H9 (cell line): ENCODE data around the gene N4BP3. TPM values are rescaled to one million over a fixed set of nuclear protein-coding genes. Genes with fewer than 3 reads are reported as not detected.

Experiments used
- DNase-seq: peaks from one replicate; pipeline ENCODE4 v3.0.0-alpha.2; 2017
- H2AFZ ChIP-seq: one replicate; pipeline ENCODE4 v1.6.1; 2013; ENCODE audit warnings: mild to moderate bottlenecking, low read length, control low read depth, moderate library complexity
- H2AK5ac ChIP-seq: 2 replicates; pipeline ENCODE4 v1.6.1; 2013; ENCODE audit warnings: low read length, control low read depth, mixed read lengths; ENCODE audit not compliant: insufficient read length
- H2BK120ac ChIP-seq: one replicate; pipeline ENCODE4 v1.6.1; 2013; ENCODE audit warnings: low read depth, mild to moderate bottlenecking, low read length, control low read depth, inconsistent platforms; ENCODE audit not compliant: poor library complexity, severe bottlenecking
- H2BK12ac ChIP-seq: 2 replicates; pipeline ENCODE4 v1.6.1; 2013; ENCODE audit warnings: low read length, control low read depth, mixed read lengths, low read depth; ENCODE audit not compliant: insufficient read length
- H2BK15ac ChIP-seq: 2 replicates; pipeline ENCODE4 v1.6.1; 2013; ENCODE audit warnings: low read depth, low read length, control low read depth
- H2BK20ac ChIP-seq: one replicate; pipeline ENCODE4 v1.6.1; 2013; ENCODE audit warnings: low read depth, mild to moderate bottlenecking, low read length, control low read depth, inconsistent platforms; ENCODE audit not compliant: poor library complexity, severe bottlenecking
- H2BK5ac ChIP-seq: 2 replicates; pipeline ENCODE4 v1.6.1; 2013; ENCODE audit warnings: low read length, control low read depth, mixed read lengths; ENCODE audit not compliant: insufficient read length
- H3K14ac ChIP-seq: 2 replicates; pipeline ENCODE4 v1.6.1; 2013; ENCODE audit warnings: low read length, control low read depth; ENCODE audit not compliant: insufficient read depth
- H3K18ac ChIP-seq: 2 replicates; pipeline ENCODE4 v1.6.1; 2013; ENCODE audit warnings: low read depth, mild to moderate bottlenecking, mixed read lengths, low read length, control low read depth; ENCODE audit not compliant: insufficient read length
- H3K23ac ChIP-seq: 2 replicates; pipeline ENCODE4 v1.6.1; 2013; ENCODE audit warnings: low read length, control low read depth, mixed read lengths, low read depth; ENCODE audit not compliant: insufficient read length
- H3K23me2 ChIP-seq: 2 replicates; pipeline ENCODE4 v1.6.1; 2013; ENCODE audit warnings: low read depth, mild to moderate bottlenecking, mixed read lengths, low read length, control low read depth; ENCODE audit not compliant: insufficient read length, poor library complexity, severe bottlenecking
- H3K27ac ChIP-seq: 2 replicates; pipeline ENCODE4 v1.5.1; 2013; ENCODE audit warnings: low read length, control low read depth, mixed read lengths, low read depth; ENCODE audit not compliant: insufficient read length
- H3K27me3 ChIP-seq: 2 replicates; pipeline ENCODE4 v1.6.1; 2013; ENCODE audit warnings: low read length, control low read depth, inconsistent platforms; ENCODE audit not compliant: insufficient read depth
- H3K4ac ChIP-seq: 2 replicates; pipeline ENCODE4 v1.6.1; 2013; ENCODE audit warnings: low read depth, mild to moderate bottlenecking, control low read depth, inconsistent platforms, low read length, moderate library complexity
- H3K4me1 ChIP-seq: 2 replicates; pipeline ENCODE4 v1.6.1; 2013; ENCODE audit warnings: low read length, control low read depth, inconsistent platforms; ENCODE audit not compliant: insufficient read depth
- H3K4me2 ChIP-seq: 2 replicates; pipeline ENCODE4 v1.6.1; 2013; ENCODE audit warnings: low read length, control low read depth, mixed read lengths; ENCODE audit not compliant: insufficient read length, insufficient read depth
- H3K56ac ChIP-seq: 2 replicates; pipeline ENCODE4 v1.6.1; 2013; ENCODE audit warnings: low read depth, mild to moderate bottlenecking, mixed read lengths, low read length, control low read depth; ENCODE audit not compliant: insufficient read length
- H3K79me1 ChIP-seq: 2 replicates; pipeline ENCODE4 v1.6.1; 2013; ENCODE audit warnings: low read depth, mild to moderate bottlenecking, moderate library complexity, low read length, control low read depth, inconsistent platforms; ENCODE audit not compliant: insufficient read depth, poor library complexity, severe bottlenecking
- H3K79me2 ChIP-seq: 2 replicates; pipeline ENCODE4 v1.6.1; 2013; ENCODE audit warnings: low read length, control low read depth, inconsistent platforms; ENCODE audit not compliant: insufficient read depth
- H3K9ac ChIP-seq: 2 replicates; pipeline ENCODE4 v1.6.1; 2013; ENCODE audit warnings: low read length, control low read depth, mixed read lengths; ENCODE audit not compliant: insufficient read length; ENCODE audit errors: extremely low read depth
- H3K9me3 ChIP-seq: one replicate; pipeline ENCODE4 v1.6.1; 2013; ENCODE audit warnings: low read depth, low read length, inconsistent platforms; ENCODE audit not compliant: control insufficient read depth
- H3T11ph ChIP-seq: one replicate; pipeline ENCODE4 v1.6.1; 2013; ENCODE audit warnings: mild to moderate bottlenecking, low read length, control low read depth, inconsistent platforms
- H4K20me1 ChIP-seq: one replicate; pipeline ENCODE4 v1.6.1; 2013; ENCODE audit not compliant: control insufficient read depth, insufficient read length, insufficient read depth
- H4K5ac ChIP-seq: 2 replicates; pipeline ENCODE4 v1.6.1; 2013; ENCODE audit warnings: low read depth, mild to moderate bottlenecking, mixed read lengths, low read length, control low read depth; ENCODE audit not compliant: insufficient read length
- H4K8ac ChIP-seq: replicated peaks from 2 replicates; pipeline ENCODE4 v1.6.1; 2013; ENCODE audit warnings: low read length, control low read depth, mixed read lengths, low read depth; ENCODE audit not compliant: insufficient read length
- H4K91ac ChIP-seq: 2 replicates; pipeline ENCODE4 v1.6.1; 2013; ENCODE audit warnings: low read depth, mild to moderate bottlenecking, moderate library complexity, mixed read lengths, low read length, control low read depth; ENCODE audit not compliant: insufficient read length
- H3K27ac Mint-ChIP-seq, 3 experiments: 2 replicates in 2 of 3; 3 replicates in 1 of 3; pipeline ENCODE4 v1.8.0; 2020 to 2021; ENCODE audit warnings: mixed read lengths in 3 of 3, mild to moderate bottlenecking in 1 of 3, moderate library complexity in 1 of 3
- H3K27me3 Mint-ChIP-seq: 2 replicates; pipeline ENCODE4 v1.8.0; 2021; ENCODE audit warnings: low read depth, mild to moderate bottlenecking, moderate library complexity, mixed read lengths
- H3K36me3 Mint-ChIP-seq, 3 experiments: 2 replicates in 2 of 3; 3 replicates in 1 of 3; pipeline ENCODE4 v1.8.0; 2020 to 2021; ENCODE audit warnings: low read depth in 3 of 3, mixed read lengths in 3 of 3; ENCODE audit not compliant: insufficient read depth in 1 of 3
- H3K4me1 Mint-ChIP-seq, 2 experiments: 2 replicates each; pipeline ENCODE4 v1.8.0; 2020; ENCODE audit warnings: mixed read lengths in 2 of 2
- H3K4me3 Mint-ChIP-seq, 2 experiments: 2 replicates in 1 of 2; 3 replicates in 1 of 2; pipeline ENCODE4 v1.8.0; 2020 to 2021; ENCODE audit warnings: mild to moderate bottlenecking in 2 of 2, mixed read lengths in 2 of 2, moderate library complexity in 1 of 2
- H3K9me3 Mint-ChIP-seq, 2 experiments: 2 replicates in 1 of 2; 3 replicates in 1 of 2; pipeline ENCODE4 v1.8.0; 2020; ENCODE audit warnings: mild to moderate bottlenecking in 2 of 2, mixed read lengths in 2 of 2, moderate library complexity in 1 of 2
- CTCF ChIP-seq: fragments of 200-600 bp; sonication (generic); conservative IDR thresholded peaks from 3 replicates; pipeline ENCODE4 v1.8.0; 2021; ENCODE audit warnings: antibody characterized with exemption, mild to moderate bottlenecking
- WGBS: extraction: QIAGEN DNeasy Blood & Tissue Kit; methylation state at CpG from one replicate; pipeline ENCODE4 v1.1.7; 2013; ENCODE audit warnings: missing lambda C conversion rate, low lambda C conversion rate, mixed read lengths; ENCODE audit not compliant: insufficient read length; ENCODE audit errors: extremely low coverage; 5-methylcytosine and 5-hydroxymethylcytosine counted together
- total RNA-seq: library from RNA; stranded (reverse); gene quantifications from 2 replicates; pipeline ENCODE4 v1.2.1, GENCODE V29; 2021

Gene N4BP3
- total RNA-seq, 1 experiment from 2014 or later = 32.1 TPM

GRCh38 chr5:178077751-178078150 is 35.6 kb upstream of the N4BP3 start:
- no peak overlapping the region for H2AK5ac ChIP-seq

More at GRCh38 chr5:178077751-178078150, 35.6 kb upstream of the N4BP3 start:
- H4K20me1 ChIP-seq = no peaks in the 10 kb centered on the region
- H3K23ac ChIP-seq = no peak overlapping the region
- DNase-seq = peak; percentile 55
- no peak overlapping the region for H3K14ac ChIP-seq
- no peaks in the 10 kb centered on the region; the same call in 1 of the 2 replicates for H3K27me3 ChIP-seq
- H3K56ac ChIP-seq = no peak overlapping the region
- H3K9me3 ChIP-seq = no peaks in the 10 kb centered on the region
- no peaks in the 10 kb centered on the region for H3K36me3 Mint-ChIP-seq
- H4K91ac ChIP-seq = no peak overlapping the region
- H3K23me2 ChIP-seq = no peaks in the 10 kb centered on the region
- H3K4me2 ChIP-seq = no peak overlapping the region
- no peak overlapping the region for H3T11ph ChIP-seq
- H4K5ac ChIP-seq = no peak overlapping the region
- H3K4ac ChIP-seq = no peak overlapping the region
- H3K79me2 ChIP-seq = no peaks in the 10 kb centered on the region
- H3K79me1 ChIP-seq = no peaks in the 10 kb centered on the region
- H3K9ac ChIP-seq = no peak overlapping the region
- H3K4me3 Mint-ChIP-seq = no peak overlapping the region
- no peak overlapping the region for H4K8ac ChIP-seq
- no peak overlapping the region for H2BK20ac ChIP-seq
- WGBS = no CpG with 5 or more reads among the region's 5 CpGs
- no peak overlapping the region for H2BK12ac ChIP-seq
- no peak overlapping the region for H3K27ac ChIP-seq
- no peaks in the 10 kb centered on the region; the same call in 1 of the 2 replicates for H3K4me1 ChIP-seq
- H3K18ac ChIP-seq = no peak overlapping the region
- H3K4me1 Mint-ChIP-seq = peaks cover 9 to 11% of the 10 kb centered on the region in 2 experiments
- H2BK120ac ChIP-seq = no peak overlapping the region
- no peaks in the 10 kb centered on the region for H3K9me3 Mint-ChIP-seq
- TF ChIP-seq CTCF = peak; percentile 25; the same call in 2 of the 3 replicates
- H3K27ac Mint-ChIP-seq = peak overlapping the region in 1 of 3 experiments; percentile 39; a peak in 2 of 7 replicates
- no peak overlapping the region for H2AFZ ChIP-seq
- H3K27me3 Mint-ChIP-seq = peaks cover 23% of the 10 kb centered on the region
- no peak overlapping the region for H2BK5ac ChIP-seq
- no peak overlapping the region for H2BK15ac ChIP-seq
